Caco-2 (cell line): ENCODE data around the gene FADS6. TPM values are rescaled to one million over a fixed set of nuclear protein-coding genes. Genes with fewer than 3 reads are reported as not detected.

ENCODE experiments used
- BruUV-seq: library from RNA; stranded (reverse); fragments of 400-500 nt; replicated peaks from 2 replicates; lab custom pipeline; 2021; lab: Mats Ljungman, UMichigan
- CTCF ChIA-PET: fragments of 300-600 bp; sonication (Branson Sonifier 250); formaldehyde crosslinking; loops from one replicate; lab custom pipeline; 2022; ENCODE audit warnings: antibody characterized with exemption; lab: Charles Lee
- POLR2A ChIA-PET: fragments of 300-600 bp; sonication (Branson Sonifier 250); formaldehyde crosslinking; loops from one replicate; lab custom pipeline; 2022; ENCODE audit warnings: antibody characterized with exemption; lab: Charles Lee
- DNase-seq, 2 experiments: peaks; one replicate each; pipeline versions ENCODE4 v3.0.0 to v3.0.0-alpha.2; 2020 to 2022
- H3K27me3 ChIP-seq: replicated peaks from 2 replicates; pipeline ENCODE4 v1.6.0; 2011; ENCODE audit warnings: low read length; ENCODE audit not compliant: control insufficient read depth, insufficient read depth
- H3K36me3 ChIP-seq: 2 replicates; pipeline ENCODE4 v1.5.1; 2011; ENCODE audit warnings: low read length; ENCODE audit not compliant: control insufficient read depth, insufficient read depth
- H3K4me1 ChIP-seq: fragments of 250-450 bp; sonication (Bioruptor Pico); 2 replicates; pipeline ENCODE4 v1.5.1; 2020; ENCODE audit warnings: mild to moderate bottlenecking
- H3K4me3 ChIP-seq: 2 replicates; pipeline ENCODE4 v1.5.1; 2011; ENCODE audit warnings: low read depth, mild to moderate bottlenecking, control low read depth, low read length
- H3K9me3 ChIP-seq: fragments of 250-450 bp; sonication (Bioruptor Pico); 2 replicates; pipeline ENCODE4 v1.5.1; 2020; ENCODE audit warnings: mild to moderate bottlenecking, moderate library complexity
- H3K27ac Mint-ChIP-seq: one replicate; pipeline ENCODE4 v1.8.0; 2022; ENCODE audit warnings: mixed read lengths; ENCODE audit not compliant: unreplicated experiment
- H3K27me3 Mint-ChIP-seq: one replicate; pipeline ENCODE4 v1.8.0; 2022; ENCODE audit warnings: mixed read lengths; ENCODE audit not compliant: insufficient read depth, unreplicated experiment
- H3K36me3 Mint-ChIP-seq: one replicate; pipeline ENCODE4 v1.8.0; 2022; ENCODE audit warnings: mild to moderate bottlenecking, mixed read lengths; ENCODE audit not compliant: insufficient read depth, unreplicated experiment
- H3K4me1 Mint-ChIP-seq: one replicate; pipeline ENCODE4 v1.8.0; 2022; ENCODE audit warnings: low read depth, mixed read lengths; ENCODE audit not compliant: unreplicated experiment
- H3K4me3 Mint-ChIP-seq: one replicate; pipeline ENCODE4 v1.8.0; 2022; ENCODE audit warnings: mild to moderate bottlenecking, moderate library complexity, mixed read lengths; ENCODE audit not compliant: unreplicated experiment
- H3K9me3 Mint-ChIP-seq: one replicate; pipeline ENCODE4 v1.8.0; 2022; ENCODE audit warnings: mixed read lengths; ENCODE audit not compliant: unreplicated experiment
- intact Hi-C: fragments of 100-400 bp; cut with micrococcal nuclease; formaldehyde crosslinking; loops from one replicate; pipeline ENCODE4 v1.10.0; 2022; ENCODE audit not compliant: unreplicated experiment
- total RNA-seq: library from RNA; stranded (reverse); gene quantifications from 2 replicates; pipeline ENCODE4 v1.2.3, GENCODE V29; 2022
- TF ChIP-seq, protein P1 (sequence below), 2 experiments: fragments of 200-600 bp in 1 of 2; IDR thresholded peaks; 1 replicate in 1 of 2; 2 replicates in 1 of 2; pipeline versions ENCODE4 v1.5.1 to v1.8.0; 2011 to 2022; ENCODE audit warnings: antibody characterized with exemption in 1 of 2, control low read depth in 1 of 2, inconsistent platforms in 1 of 2, low read depth in 1 of 2, low read length in 1 of 2, mild to moderate bottlenecking in 1 of 2, moderate library complexity in 1 of 2; ENCODE audit not compliant: insufficient read depth in 1 of 2, severe bottlenecking in 1 of 2, unreplicated experiment in 1 of 2

FADS6 gene
- total RNA-seq, 1 experiment from 2014 or later, result 2.6 TPM

DNA sequence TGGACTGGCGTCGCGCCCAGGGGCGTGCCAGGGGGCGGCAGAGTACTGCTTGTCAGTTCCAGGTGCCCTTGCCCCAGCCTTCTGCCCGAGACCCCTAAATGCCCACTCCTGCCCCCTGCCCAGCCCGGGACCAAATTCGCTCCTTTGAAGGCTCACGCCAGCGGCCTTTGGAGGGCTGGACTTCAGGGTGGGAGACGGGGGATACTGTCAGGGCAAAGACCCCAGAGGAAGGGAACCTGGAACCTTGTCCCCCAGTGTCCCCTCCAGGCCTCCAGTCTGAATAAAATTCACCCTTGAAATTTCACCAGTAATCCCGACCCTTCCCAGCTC, 43.0 kb upstream of the FADS6 start:
- intact Hi-C loops, result no loop called here
- ChIA-PET CTCF (interaction anchor here (1.6 kb wide), 1 partner anchor 13 kb away, joined by 5 read pairs; no protein-coding TSS in a partner anchor), POLR2A (no interaction called here)
- H3K36me3 Mint-ChIP-seq, result no peaks in the 10 kb centered on the region
- H3K4me3 Mint-ChIP-seq, result no peak overlapping the region
- no peak for DNase-seq
- Histone ChIP-seq H3K9me3 (no peaks in the 10 kb centered on the region), H3K27me3 (no peaks in the 10 kb centered on the region; the same call in 1 of the 2 replicates), H3K4me3 (no peak overlapping the region), H3K36me3 (no peaks in the 10 kb centered on the region), H3K4me1 (no peaks in the 10 kb centered on the region)
- no peaks in the 10 kb centered on the region for H3K9me3 Mint-ChIP-seq
- TF ChIP-seq, protein P1, sequence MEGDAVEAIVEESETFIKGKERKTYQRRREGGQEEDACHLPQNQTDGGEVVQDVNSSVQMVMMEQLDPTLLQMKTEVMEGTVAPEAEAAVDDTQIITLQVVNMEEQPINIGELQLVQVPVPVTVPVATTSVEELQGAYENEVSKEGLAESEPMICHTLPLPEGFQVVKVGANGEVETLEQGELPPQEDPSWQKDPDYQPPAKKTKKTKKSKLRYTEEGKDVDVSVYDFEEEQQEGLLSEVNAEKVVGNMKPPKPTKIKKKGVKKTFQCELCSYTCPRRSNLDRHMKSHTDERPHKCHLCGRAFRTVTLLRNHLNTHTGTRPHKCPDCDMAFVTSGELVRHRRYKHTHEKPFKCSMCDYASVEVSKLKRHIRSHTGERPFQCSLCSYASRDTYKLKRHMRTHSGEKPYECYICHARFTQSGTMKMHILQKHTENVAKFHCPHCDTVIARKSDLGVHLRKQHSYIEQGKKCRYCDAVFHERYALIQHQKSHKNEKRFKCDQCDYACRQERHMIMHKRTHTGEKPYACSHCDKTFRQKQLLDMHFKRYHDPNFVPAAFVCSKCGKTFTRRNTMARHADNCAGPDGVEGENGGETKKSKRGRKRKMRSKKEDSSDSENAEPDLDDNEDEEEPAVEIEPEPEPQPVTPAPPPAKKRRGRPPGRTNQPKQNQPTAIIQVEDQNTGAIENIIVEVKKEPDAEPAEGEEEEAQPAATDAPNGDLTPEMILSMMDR (IDR thresholded peaks at IDR 0.05; ENCODE audit: insufficient read depth in 1 of 2, low read depth in 1 of 2, low read length in 1 of 2, severe bottlenecking in 1 of 2, unreplicated experiment in 1 of 2), result no peak
- H3K27ac Mint-ChIP-seq, result no peak overlapping the region
- H3K4me1 Mint-ChIP-seq, result peaks cover 12% of the 10 kb centered on the region
- peaks cover 16% of the 10 kb centered on the region for H3K27me3 Mint-ChIP-seq
- no TSS peak for BruUV-seq

DNA sequence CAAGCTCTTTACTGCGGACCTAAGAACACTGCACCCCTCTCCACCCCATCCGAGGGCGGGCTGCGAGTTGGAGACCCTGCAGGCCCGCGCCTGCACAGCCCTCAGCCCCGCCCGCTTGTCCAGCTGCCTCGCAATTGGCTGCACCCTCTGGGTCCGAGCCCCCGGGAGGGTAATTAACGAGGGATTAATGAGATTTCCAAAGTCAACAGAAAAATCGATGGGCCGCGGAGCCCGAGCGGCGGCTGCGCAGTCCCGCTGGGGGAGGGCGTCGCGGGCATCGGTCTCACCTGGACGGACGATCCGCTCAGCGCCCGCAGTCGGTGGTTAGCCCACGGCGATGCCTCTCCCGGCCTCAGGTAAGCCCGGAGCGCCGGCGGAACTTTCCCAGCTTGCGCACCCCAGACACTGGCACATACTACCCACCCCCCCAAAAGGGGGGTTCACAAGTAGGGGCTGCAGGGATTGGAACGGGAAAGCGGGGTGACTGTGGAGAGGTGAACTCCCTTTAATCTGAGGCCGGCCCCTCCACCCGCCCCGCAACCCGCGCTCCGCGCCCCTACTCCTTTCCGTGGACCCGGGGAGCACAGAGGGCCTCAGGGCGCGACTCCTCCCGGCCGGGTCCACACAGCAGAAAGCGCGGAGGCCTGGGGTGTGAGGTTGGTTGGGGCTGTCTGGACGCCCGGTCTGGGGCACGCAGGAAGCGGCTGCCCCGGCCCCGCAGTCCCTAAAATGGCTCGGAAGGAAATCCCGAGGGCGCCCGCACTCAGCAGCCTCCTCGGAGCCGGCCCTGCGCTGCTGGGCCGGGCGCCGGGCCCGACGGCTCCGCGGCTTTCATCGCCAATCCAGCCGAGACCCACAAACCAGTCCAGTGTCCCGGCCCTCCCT, 42.4 kb upstream of the FADS6 start, which contains the start of gene OTOP3:
Gene OTOP3 (plus strand): TSS at position 314 of the 885 bp plus-strand sequence. CDS start 24 bp downstream, at position 338.
- H3K9me3 Mint-ChIP-seq, result no peaks in the 10 kb centered on the region
- BruUV-seq, result no TSS peak
- no peaks in the 10 kb centered on the region for H3K9me3 ChIP-seq
- no peaks in the 10 kb centered on the region; the same call in 1 of the 2 replicates for H3K27me3 ChIP-seq
- no peaks in the 10 kb centered on the region for H3K36me3 ChIP-seq
- peaks cover 16% of the 10 kb centered on the region for H3K27me3 Mint-ChIP-seq
- CTCF ChIA-PET, result interaction anchor here (1.2 to 1.6 kb wide), 3 partner anchors 14 to 26 kb away, joined by 3 to 5 read pairs (median 4); no protein-coding TSS in a partner anchor
- H3K4me1 ChIP-seq, result no peaks in the 10 kb centered on the region
- no peak for DNase-seq
- POLR2A ChIA-PET, result no interaction called here
- TF ChIP-seq, protein P1 (IDR thresholded peaks at IDR 0.05; ENCODE audit: insufficient read depth in 1 of 2, low read depth in 1 of 2, low read length in 1 of 2, severe bottlenecking in 1 of 2, unreplicated experiment in 1 of 2), result no peak
- H3K4me1 Mint-ChIP-seq, result peaks cover 12% of the 10 kb centered on the region
- H3K36me3 Mint-ChIP-seq, result no peaks in the 10 kb centered on the region
- intact Hi-C loops, result no loop called here
- no peak within 1 kb of the TSS for H3K27ac Mint-ChIP-seq
- H3K4me3 ChIP-seq, result no peak within 1 kb of the TSS
- no peak within 1 kb of the TSS for H3K4me3 Mint-ChIP-seq

DNA sequence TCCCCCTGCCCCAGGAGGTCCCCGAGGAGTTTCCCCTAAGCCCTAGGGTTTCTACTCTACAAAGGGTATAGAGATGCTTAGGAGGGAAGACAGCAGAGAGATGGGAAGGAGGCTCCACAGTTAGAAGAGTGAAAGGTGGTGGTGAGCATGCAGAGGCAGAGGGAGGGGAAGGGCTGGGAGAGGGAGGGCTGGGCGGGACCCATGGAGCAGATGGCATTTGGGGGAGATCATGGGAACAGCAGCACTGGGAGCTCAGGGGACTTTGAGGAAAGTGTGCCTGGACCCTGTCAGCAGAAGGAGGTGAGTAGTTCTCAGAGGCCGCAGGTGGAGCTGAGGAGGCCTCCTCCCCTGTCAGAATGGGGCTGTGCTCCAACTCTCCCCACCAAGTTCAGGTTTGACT, 41.6 kb upstream of the FADS6 start:
- H3K4me3 Mint-ChIP-seq, result no peak overlapping the region
- POLR2A ChIA-PET, result no interaction called here
- no peaks in the 10 kb centered on the region for H3K9me3 Mint-ChIP-seq
- no peak overlapping the region for H3K27ac Mint-ChIP-seq
- TF ChIP-seq, protein P1 (IDR thresholded peaks at IDR 0.05; ENCODE audit: insufficient read depth in 1 of 2, low read depth in 1 of 2, low read length in 1 of 2, severe bottlenecking in 1 of 2, unreplicated experiment in 1 of 2), result no peak
- DNase-seq, result no peak
- no TSS peak for BruUV-seq
- Histone ChIP-seq H3K4me3 (no peak overlapping the region), H3K27me3 (no peaks in the 10 kb centered on the region; the same call in 1 of the 2 replicates), H3K36me3 (no peaks in the 10 kb centered on the region), H3K9me3 (no peaks in the 10 kb centered on the region), H3K4me1 (no peaks in the 10 kb centered on the region)
- CTCF ChIA-PET, result interaction anchor here (1.2 to 1.3 kb wide), 2 partner anchors 23 to 27 kb away, joined by 3 to 4 read pairs; no protein-coding TSS in a partner anchor
- H3K4me1 Mint-ChIP-seq, result peaks cover 12% of the 10 kb centered on the region
- H3K27me3 Mint-ChIP-seq, result peaks cover 16% of the 10 kb centered on the region
- intact Hi-C loops, result no loop called here
- H3K36me3 Mint-ChIP-seq, result no peaks in the 10 kb centered on the region
